Naive thymus-derived CD8-positive, alpha-beta T cell (primary cell): ENCODE data around the gene AIG1. TPM values are rescaled to one million over a fixed set of nuclear protein-coding genes. Genes with fewer than 3 reads are reported as not detected.
"Not testable (repeated sequence)": the region's sequence is repeated elsewhere in the genome, so short reads cannot be mapped to it uniquely, and the experiment has no call there.

Experiments
- ATAC-seq, 2 donors: fragments of 150-1000 bp; cut with Tn5 transposase in 1 of 2; sonication (Bioruptor Pico), chemical (Tn5 transposase) in 1 of 2; 1 replicate in 1 of 2; 2 replicates in 1 of 2; pipeline ENCODE4 v1.10.0; 2021; ENCODE audit warnings: mild to moderate bottlenecking in 2 of 2, moderate library complexity in 2 of 2
- POLR2A ChIA-PET: fragments of 350-600 bp; sonication (Branson Sonifier 250); formaldehyde crosslinking; loops from one replicate; lab custom pipeline; 2021; ENCODE audit warnings: antibody characterized with exemption; lab: Charles Lee
- DNase-seq, 10 donors: peaks; one replicate each; pipeline versions ENCODE4 v3.0.0 to v3.0.0-alpha.2; 2020 to 2022
- H3K27ac Mint-ChIP-seq, 10 donors: one replicate each; pipeline ENCODE4 v1.8.0; 2020 to 2022; ENCODE audit warnings: mild to moderate bottlenecking in 10 of 10, mixed read lengths in 10 of 10, moderate library complexity in 4 of 10, inconsistent platforms in 1 of 10
- H3K27me3 Mint-ChIP-seq, 5 donors: one replicate each; pipeline ENCODE4 v1.8.0; 2021 to 2022; ENCODE audit warnings: mixed read lengths in 5 of 5
- H3K36me3 Mint-ChIP-seq, 3 donors: one replicate each; pipeline ENCODE4 v1.8.0; 2020 to 2022; ENCODE audit warnings: mixed read lengths in 3 of 3, mild to moderate bottlenecking in 2 of 3, inconsistent platforms in 1 of 3
- H3K4me1 Mint-ChIP-seq, 4 donors: one replicate each; pipeline ENCODE4 v1.8.0; 2021 to 2022; ENCODE audit warnings: mixed read lengths in 4 of 4
- H3K4me3 Mint-ChIP-seq, 10 donors: one replicate each; pipeline ENCODE4 v1.8.0; 2020 to 2022; ENCODE audit warnings: mild to moderate bottlenecking in 10 of 10, mixed read lengths in 10 of 10, moderate library complexity in 6 of 10, inconsistent platforms in 1 of 10
- H3K9me3 Mint-ChIP-seq, 9 donors: one replicate each; pipeline ENCODE4 v1.8.0; 2020 to 2022; ENCODE audit warnings: mixed read lengths in 9 of 9, mild to moderate bottlenecking in 3 of 9, inconsistent platforms in 1 of 9, moderate library complexity in 1 of 9
- polyA plus RNA-seq, 3 donors: library from polyadenylated mRNA; unstranded; fragments of 300-500 nt; fragmentation: Illumina TruSeq; gene quantifications; one replicate each; pipeline ENCODE4 v1.2.3, GENCODE V29; 2021
- total RNA-seq, 8 experiments: library from RNA in 2 of 8; stranded (reverse) in 2 of 8; gene quantifications; one replicate each; pipeline ENCODE4 v1.2.3 and lab custom pipeline; 2021 to 2026

AIG1 gene
- total and polyA plus RNA-seq, 5 experiments from 2014 or later = 10.0 to 19.0 (median 14.5) TPM

DNA sequence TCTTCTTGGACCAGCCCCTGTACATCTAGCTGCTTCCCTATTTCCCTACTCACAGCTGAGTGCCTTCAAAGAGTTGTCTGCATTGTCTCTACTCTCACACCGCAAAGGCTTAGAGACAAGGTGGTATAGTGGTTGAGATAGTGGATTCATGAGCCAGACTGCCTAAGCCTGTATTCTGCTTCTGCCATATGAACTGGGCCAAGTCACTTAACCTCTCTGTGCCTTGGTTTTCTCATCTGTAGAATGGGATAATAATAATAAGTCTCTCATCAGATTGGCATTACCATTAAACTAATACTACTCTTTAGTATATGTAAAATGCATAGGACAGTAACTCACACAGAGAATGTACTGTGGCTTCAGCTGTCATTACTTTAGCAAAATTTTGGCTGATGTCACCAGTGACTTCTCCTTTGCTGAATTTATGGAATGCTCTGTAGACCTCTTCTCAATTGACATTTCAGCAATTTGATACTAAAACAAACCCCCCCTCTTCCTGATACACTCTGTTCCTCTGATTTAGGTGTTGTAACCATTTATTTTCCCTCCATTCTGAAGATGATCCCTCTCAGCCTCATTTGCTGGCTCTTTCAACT lies 233.7 kb downstream of the AIG1 start:
- Mint-ChIP-seq H3K27me3 (no peaks in the 10 kb centered on the region), H3K9me3 (peaks cover 0 to 5% (median 0%) of the 10 kb centered on the region in 9 donors), H3K4me3 (no peak overlapping the region), H3K27ac (no peak overlapping the region), H3K4me1 (no peaks in the 10 kb centered on the region), H3K36me3 (peaks cover 0 to 7% (median 0%) of the 10 kb centered on the region in 3 donors)
- DNase-seq = no peak
- no peak for ATAC-seq
- POLR2A ChIA-PET = no interaction called here

DNA sequence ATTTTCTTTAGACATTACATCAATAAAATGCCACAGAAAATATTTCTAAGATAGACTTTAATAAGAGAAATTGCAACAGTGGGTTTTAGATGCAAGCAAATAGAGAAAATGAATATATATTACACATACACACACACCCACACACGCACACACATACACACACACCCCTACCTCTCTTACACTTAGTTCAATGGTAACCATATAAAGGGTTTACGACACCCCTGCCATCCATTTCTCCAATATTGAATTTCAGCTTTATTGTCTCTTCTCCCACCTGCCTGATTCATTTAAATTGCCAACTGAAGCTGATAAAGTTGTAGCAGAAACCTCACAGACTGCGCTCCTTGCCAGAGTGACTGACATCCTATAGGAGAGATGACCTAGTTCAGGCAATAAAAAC lies 235.2 kb downstream of the AIG1 start:
- Mint-ChIP-seq H3K27me3 (no peaks in the 10 kb centered on the region), H3K9me3 (peaks cover 0 to 5% (median 0%) of the 10 kb centered on the region in 9 donors), H3K4me1 (no peaks in the 10 kb centered on the region), H3K36me3 (peaks cover 0 to 7% (median 0%) of the 10 kb centered on the region in 3 donors), H3K4me3 (no peak overlapping the region), H3K27ac (no peak overlapping the region)
- no peak for ATAC-seq
- no peak for DNase-seq
- POLR2A ChIA-PET = no interaction called here

DNA sequence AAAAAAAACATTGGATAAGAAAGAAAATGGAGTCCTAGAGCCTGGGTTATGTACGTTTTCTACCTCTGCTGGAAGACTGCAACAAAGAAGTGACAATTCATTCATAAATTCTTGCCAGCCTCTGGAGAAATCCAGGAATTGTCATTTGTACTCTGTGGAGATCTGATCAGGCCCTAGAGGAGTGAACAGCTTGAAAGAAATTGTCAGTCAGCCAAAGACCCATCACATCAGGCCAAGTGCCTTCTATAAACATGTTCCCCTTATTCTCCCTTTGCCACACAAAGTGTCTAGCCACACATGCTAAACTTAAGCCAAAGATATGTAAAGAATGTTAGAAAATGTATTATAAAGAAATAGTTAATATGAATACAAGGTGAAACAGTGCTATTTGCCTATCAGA lies 237.4 kb downstream of the AIG1 start:
- POLR2A ChIA-PET = no interaction called here
- Mint-ChIP-seq H3K9me3 (peaks cover 0 to 9% (median 2%) of the 10 kb centered on the region in 9 donors), H3K4me3 (no peak overlapping the region), H3K27ac (no peak overlapping the region), H3K4me1 (no peaks in the 10 kb centered on the region), H3K36me3 (peaks cover 0 to 7% (median 5%) of the 10 kb centered on the region in 3 donors), H3K27me3 (no peaks in the 10 kb centered on the region)
- ATAC-seq (no peak), DNase-seq (no peak)

DNA sequence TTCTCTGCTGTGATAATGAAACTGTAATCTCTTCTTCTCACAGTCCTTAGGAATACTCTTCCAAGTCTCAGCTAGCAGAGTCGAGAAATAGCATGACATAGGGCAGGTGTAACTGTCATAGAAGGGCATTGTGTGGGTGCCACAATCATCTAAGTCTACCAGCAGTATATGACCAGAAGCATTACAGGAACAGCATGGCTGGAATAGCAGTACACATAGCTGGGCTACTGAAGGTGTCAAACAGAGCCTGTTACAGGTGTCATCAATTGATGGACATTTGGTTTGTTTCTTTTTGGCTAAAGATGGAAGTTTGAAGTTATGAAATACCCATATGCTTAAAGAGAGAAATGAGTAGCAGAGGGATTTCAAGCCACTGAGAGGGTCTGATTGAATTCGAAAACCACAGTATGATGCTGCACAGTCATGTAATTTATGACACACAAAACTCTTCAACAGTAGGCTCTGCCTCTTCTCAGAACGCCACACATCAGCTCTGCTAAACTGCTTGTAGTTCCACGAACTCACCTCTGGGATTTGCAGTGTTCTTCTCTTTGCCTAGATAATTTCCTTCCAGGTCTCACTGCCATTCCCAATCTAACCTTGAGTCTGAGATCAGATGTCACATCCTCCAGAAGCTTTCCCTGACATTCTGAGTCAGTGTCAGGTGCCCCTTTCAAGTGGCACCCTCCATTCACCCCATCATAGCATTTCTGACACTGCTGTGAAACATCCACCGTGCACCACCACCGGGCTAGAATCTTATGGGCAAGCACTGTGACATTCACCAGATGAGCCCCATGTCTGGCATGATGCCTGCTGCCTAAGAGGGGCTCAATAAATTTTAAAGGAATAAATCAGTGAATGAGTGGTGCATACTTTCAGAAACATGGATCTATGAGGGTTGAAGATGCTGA lies 238.8 kb downstream of the AIG1 start:
- Mint-ChIP-seq H3K27ac (no peak overlapping the region), H3K4me1 (no peaks in the 10 kb centered on the region), H3K4me3 (no peak overlapping the region), H3K27me3 (no peaks in the 10 kb centered on the region), H3K36me3 (peaks cover 0 to 7% (median 5%) of the 10 kb centered on the region in 3 donors), H3K9me3 (peaks cover 0 to 9% (median 2%) of the 10 kb centered on the region in 9 donors)
- POLR2A ChIA-PET = no interaction called here
- ATAC-seq (no peak), DNase-seq (no peak)

DNA sequence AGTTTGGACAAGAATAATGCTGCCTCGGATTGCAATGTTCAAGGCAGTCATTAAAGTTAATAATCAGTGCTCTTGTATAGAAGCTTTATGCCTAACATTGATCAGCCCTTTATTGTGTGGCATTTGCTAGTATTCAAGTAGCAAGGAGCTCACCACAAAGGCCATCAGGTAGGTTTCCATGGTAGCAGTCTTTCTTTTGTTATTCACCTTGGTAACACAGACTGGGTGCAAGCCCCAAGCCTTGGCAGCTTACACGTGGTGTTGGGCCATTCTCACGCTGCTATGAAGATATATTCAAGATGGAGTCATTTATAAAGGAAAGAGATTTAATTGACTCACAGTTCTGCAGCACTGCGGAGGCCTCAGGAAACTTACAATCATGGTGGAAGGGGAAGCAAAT lies 240.5 kb downstream of the AIG1 start:
- Mint-ChIP-seq H3K27ac (no peak overlapping the region), H3K36me3 (peaks cover 0 to 11% (median 5%) of the 10 kb centered on the region in 3 donors), H3K4me3 (no peak overlapping the region), H3K4me1 (no peaks in the 10 kb centered on the region), H3K27me3 (no peaks in the 10 kb centered on the region), H3K9me3 (peaks cover 0 to 17% (median 5%) of the 10 kb centered on the region in 9 donors)
- no peak for ATAC-seq
- POLR2A ChIA-PET = no interaction called here
- no peak for DNase-seq

DNA sequence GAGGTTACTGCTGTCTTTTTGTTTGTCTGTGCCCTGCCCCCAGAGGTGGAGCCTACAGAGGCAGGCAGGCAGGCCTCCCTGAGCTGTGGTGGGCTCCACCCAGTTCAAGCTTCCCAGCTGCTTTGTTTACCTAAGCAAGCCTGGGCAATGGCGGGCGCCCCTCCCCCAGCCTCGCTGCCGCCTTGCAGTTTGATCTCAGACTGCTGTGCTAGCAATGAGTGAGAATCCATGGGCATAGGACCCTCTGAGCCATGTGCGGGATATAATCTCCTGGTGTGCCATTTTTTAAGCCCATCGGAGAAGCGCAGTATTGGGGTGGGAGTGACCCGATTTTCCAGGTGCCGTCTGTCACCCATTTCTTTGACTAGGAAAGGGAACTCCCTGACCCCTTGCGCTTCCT lies 247.1 kb downstream of the AIG1 start:
- DNase-seq, ATAC-seq, H3K4me1 Mint-ChIP-seq, POLR2A ChIA-PET, H3K27ac Mint-ChIP-seq, H3K27me3 Mint-ChIP-seq, H3K4me3 Mint-ChIP-seq: not testable (repeated sequence)
- peaks cover 5 to 15% (median 5%) of the 10 kb centered on the region in 3 donors for H3K36me3 Mint-ChIP-seq
- peaks cover 3 to 22% (median 13%) of the 10 kb centered on the region in 9 donors for H3K9me3 Mint-ChIP-seq

DNA sequence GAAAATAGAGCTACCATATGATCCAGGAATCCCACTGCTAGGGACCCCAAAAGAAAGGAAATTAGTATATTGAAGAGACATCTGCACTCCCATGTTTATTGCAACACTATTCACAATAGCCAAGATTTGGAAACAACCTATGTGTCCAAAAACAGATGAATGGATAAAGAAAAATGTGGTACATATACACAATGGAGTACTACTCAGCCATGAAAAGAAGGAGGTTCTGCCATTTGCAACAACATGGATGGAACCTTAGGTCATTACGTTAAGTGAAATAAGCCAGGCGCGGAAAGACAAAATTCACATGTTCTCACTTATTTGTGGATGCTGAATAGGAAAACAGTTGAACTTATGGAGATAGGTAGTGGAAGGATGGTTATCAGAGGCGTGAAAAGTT lies 252.5 kb downstream of the AIG1 start:
- no peak for DNase-seq
- Mint-ChIP-seq H3K4me3 (no peak overlapping the region), H3K27me3 (peaks cover 0 to 8% (median 5%) of the 10 kb centered on the region in 5 donors), H3K27ac (no peak overlapping the region), H3K4me1 (no peaks in the 10 kb centered on the region), H3K36me3 (peaks cover 5 to 35% (median 18%) of the 10 kb centered on the region in 3 donors), H3K9me3 (peaks cover 17 to 56% (median 33%) of the 10 kb centered on the region in 9 donors)
- no peak for ATAC-seq
- POLR2A ChIA-PET = no interaction called here

DNA sequence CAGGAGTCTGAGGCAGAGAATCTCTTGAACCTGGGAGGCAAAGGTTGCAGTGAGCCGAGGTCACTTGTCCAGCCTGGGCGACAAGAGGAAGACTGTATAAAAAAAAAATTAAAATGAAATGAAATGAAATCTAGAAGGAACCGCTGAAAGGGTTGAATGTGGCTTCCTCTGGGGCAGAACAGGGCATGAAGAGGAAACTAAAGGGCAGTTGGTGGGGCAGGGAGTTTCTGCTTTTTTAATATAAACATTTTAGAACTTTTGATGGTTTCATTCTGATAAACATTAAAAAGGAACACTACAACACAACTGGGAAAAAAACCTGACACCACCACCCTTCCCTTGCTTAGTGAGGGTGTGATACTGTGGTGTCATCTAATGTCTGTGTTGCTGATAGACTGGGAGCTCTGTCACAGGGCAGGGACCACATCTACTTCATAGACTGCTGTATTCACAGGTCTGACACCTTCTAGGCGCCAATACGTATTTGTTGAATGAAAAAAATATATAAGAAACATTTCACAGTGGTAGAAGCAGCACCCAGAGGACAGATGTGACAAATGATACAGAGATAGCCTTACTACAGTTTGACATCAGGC lies 260.9 kb downstream of the AIG1 start:
- Mint-ChIP-seq H3K27ac (no peak overlapping the region), H3K27me3 (peaks cover 0 to 2% (median 0%) of the 10 kb centered on the region in 5 donors), H3K4me3 (no peak overlapping the region), H3K36me3 (peaks cover 0 to 24% (median 16%) of the 10 kb centered on the region in 3 donors), H3K9me3 (peaks cover 4 to 42% (median 22%) of the 10 kb centered on the region in 9 donors), H3K4me1 (no peaks in the 10 kb centered on the region)
- POLR2A ChIA-PET = no interaction called here
- DNase-seq (no peak), ATAC-seq (no peak)

DNA sequence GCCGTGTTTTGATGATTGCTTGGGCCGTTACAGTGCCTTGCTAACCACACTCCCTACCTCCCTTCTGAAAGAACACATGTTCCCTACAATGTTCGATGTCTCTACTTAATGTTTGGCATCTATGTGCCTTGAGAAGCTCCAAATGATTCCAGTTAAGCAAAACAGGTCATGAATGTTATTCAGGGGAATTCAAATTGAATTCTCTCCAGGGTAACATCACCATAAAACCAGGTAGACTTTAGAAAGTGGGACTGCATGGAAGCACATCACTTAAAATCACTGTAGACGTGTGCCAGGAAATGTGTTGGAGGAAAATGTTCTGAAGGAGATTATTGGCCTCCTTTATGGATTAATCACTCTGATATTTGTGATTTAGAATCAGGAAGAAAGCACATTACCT lies 261.7 kb downstream of the AIG1 start:
- ATAC-seq = no peak
- peaks cover 2 to 34% (median 14%) of the 10 kb centered on the region in 9 donors for H3K9me3 Mint-ChIP-seq

DNA sequence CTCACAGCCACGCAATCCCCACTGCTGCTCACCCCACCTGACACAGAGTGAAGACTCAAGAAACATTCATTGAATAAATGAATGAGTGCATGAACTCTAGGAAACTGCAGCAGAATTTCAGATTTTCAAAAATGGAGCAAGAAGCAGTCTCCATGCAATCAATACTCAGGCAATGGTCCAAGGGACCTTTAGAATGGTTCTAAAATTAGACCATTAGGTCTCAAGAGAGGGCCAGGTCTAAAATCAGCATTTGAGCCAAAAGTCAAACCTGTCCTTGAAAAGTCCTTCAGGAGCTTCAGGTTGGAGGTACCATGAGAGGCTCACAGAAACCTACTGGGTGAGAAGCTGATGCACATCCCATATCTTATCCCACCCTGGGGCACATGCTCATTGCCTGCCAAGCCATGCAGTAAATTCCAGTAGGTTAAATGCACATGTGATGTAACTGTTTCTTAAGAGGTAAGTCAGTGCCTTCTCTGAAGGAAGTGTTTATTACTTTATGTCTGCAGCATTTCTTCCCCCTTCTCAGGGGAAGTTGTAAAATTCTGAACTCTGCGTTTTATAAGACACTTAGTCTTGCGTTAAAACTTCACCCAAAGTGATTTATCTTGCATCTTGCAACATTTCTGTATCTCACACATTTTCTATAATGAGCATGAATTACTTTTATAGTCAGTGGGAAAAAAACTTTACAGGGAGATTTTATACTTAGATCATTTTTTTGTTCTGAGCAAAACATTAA lies 263.2 kb downstream of the AIG1 start:
- POLR2A ChIA-PET = no interaction called here
- DNase-seq = no peak
- Mint-ChIP-seq H3K4me1 (no peaks in the 10 kb centered on the region), H3K27ac (no peak overlapping the region), H3K27me3 (no peaks in the 10 kb centered on the region), H3K9me3 (peaks cover under 1 to 19% (median 4%) of the 10 kb centered on the region in 9 donors), H3K4me3 (no peak overlapping the region), H3K36me3 (peaks cover 0 to 7% (median 3%) of the 10 kb centered on the region in 3 donors)
- ATAC-seq = no peak

More for the DNA sequence above, 261.7 kb downstream of the AIG1 start:
- peaks cover 0 to 17% (median 14%) of the 10 kb centered on the region in 3 donors for H3K36me3 Mint-ChIP-seq
- H3K4me1 Mint-ChIP-seq = no peaks in the 10 kb centered on the region
- DNase-seq = no peak
- no peak overlapping the region for H3K27ac Mint-ChIP-seq
- H3K27me3 Mint-ChIP-seq = no peaks in the 10 kb centered on the region
- no peak overlapping the region for H3K4me3 Mint-ChIP-seq
- POLR2A ChIA-PET = no interaction called here

DNA sequence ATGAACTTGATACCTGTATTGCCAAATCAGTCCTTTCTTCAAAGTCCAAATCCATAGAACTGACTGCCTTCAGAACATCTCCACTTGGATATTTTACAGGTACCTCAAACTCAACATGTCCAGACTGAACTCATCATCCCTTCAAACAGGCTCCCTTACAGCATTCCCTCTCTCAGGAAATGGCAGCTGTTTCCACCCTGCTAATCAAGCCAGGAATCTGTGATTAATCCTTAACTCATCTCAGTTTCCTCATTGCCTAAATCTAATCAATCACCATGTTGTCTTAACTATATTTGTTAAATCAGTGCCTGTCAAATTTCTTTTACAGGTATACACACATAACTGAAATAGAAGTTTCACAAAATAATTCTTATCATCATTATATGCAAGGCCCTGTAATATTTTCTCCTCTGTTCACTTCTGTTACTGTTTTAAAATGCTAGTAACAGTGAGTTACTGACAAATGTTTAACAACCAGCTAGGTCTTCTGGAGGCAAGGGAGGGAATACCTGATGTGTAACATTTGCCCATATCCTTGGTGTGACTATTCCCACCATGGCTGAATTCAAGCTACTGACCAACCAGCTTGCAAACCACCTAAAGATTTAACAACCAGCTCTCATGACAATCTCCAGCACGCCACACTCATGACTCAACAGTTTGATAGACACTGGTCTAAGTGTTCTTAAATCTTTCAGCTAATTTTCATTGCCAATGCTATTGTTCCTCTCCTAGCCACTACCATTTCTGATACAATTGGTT lies 264.9 kb downstream of the AIG1 start:
- Mint-ChIP-seq H3K27me3 (no peaks in the 10 kb centered on the region), H3K27ac (no peak overlapping the region), H3K36me3 (peaks cover 0 to under 1% (median 0%) of the 10 kb centered on the region in 3 donors), H3K4me1 (no peaks in the 10 kb centered on the region), H3K9me3 (peaks cover 0 to 2% (median under 1%) of the 10 kb centered on the region in 9 donors), H3K4me3 (no peak overlapping the region)
- POLR2A ChIA-PET = no interaction called here
- no peak for ATAC-seq
- no peak for DNase-seq

DNA sequence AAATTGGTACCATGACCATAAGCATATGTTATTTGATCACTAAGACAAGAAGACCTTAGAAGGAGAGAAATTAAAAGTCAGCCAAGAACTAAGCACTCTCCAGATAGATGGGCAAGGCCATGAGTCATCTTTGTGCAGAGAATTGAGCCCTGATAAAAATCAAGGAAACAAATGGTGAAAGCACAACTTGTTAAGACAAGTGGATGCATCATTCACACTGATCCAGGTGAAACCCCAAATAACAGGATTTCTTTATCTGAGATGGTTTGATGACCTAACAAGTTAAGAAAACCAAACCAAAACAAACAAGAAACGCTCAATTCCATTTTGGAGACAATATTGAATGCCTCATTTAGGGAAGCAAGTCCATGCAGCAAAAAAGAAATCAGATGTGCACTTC lies 268.2 kb downstream of the AIG1 start:
- POLR2A ChIA-PET = no interaction called here

More for the DNA sequence above, 268.2 kb downstream of the AIG1 start:
- H3K36me3 Mint-ChIP-seq = peaks cover 0 to 6% (median 0%) of the 10 kb centered on the region in 3 donors
- ATAC-seq (no peak), DNase-seq (no peak)
- no peak overlapping the region for H3K4me3 Mint-ChIP-seq
- no peaks in the 10 kb centered on the region for H3K27me3 Mint-ChIP-seq
- H3K27ac Mint-ChIP-seq = no peak overlapping the region
- no peaks in the 10 kb centered on the region for H3K4me1 Mint-ChIP-seq
- H3K9me3 Mint-ChIP-seq = peaks cover 0 to 5% (median 0%) of the 10 kb centered on the region in 9 donors
